Measurements from ENCODE around the gene SFMBT2.
"Not testable (repeated sequence)": the region's sequence is repeated elsewhere in the genome, so short reads cannot be mapped to it uniquely, and the experiment has no call there.

The SFMBT2 gene

GRCh38 chr10:7258948-7259523, 151.8 kb downstream of the SFMBT2 start:
- no peak for DNase-seq

DNA sequence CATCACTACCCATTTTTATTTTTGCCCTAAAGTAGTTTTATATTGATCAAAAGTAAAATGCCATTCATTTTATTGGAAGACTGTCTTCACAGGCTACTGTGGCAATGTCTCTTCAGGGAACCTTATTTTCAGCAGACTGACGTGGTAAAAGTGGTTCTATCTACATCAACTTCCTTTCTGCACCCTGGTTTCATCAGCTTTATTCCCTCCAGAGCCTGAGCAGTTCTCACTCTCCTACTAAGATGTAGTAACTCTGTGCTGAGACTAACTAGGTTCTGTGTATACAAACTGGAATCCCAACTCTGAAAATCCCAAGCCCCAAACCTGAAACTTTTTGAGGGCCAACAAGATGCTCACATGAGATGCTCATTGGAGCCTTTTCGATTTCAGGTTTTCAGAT, 155.3 kb downstream of the SFMBT2 start:
- no peak for DNase-seq

DNA sequence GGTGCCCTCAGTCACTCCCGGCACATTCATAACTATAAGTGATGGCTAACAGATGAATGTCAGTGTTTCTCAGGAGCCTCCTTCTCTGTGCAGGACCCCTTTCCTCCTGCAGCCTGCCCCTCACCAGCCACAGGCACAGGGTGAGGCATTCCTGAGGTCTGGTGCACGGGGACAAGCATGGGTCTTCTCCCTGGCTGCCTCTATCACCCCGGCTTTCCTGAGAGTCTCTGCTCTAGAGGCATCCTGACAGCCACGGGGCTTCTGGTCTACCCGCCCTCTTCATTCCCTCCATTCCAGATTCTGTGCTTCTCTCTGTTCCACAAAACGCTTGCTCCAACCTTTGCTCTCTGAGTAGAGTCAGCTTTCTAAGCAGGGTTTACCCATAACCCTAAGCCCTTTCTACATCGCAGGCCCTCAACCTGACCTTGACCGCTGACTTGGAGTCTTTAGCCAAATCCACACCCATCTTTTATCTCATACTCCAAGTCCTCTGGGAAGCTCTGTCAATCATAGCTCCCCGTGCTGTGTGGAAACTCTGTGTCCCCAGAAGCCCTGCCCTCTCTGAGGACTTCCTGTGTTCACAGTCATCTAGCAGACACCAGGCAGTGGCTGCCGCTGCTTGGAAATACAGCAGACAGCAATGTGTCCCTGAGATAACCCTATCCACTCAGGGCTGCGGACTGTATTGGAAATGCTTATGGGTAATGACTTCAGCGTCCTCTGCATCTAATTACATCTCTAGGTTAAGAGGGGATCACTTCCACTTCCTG, 159.0 kb downstream of the SFMBT2 start:
- DNase-seq = no peak

DNA sequence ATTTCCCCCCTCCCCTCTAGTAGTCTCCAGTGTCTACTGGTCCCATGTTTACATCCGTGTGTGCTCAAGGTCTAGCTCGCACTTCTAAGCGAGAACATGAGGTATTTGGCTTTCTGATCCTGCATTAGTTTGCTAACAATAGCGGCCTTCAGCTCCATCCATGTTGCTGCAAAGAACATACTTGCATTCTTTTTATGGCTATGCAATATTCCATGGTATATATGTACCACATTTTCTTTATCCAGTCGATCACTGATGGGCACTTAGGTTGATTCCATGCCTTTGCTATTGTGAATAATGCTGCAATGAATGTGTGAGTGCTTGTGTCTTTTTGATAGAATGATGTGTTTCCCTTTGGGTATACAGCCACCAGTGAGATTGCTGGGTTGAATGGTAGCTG, 160.6 kb downstream of the SFMBT2 start:
- DNase-seq = no peak

- DNase-seq = no peak
These were observed 162.2 kb downstream of the SFMBT2 start for GRCh38 chr10:7248585-7249164.

GRCh38 chr10:7248148-7248547, 162.7 kb downstream of the SFMBT2 start:
- DNase-seq = no peak

- DNase-seq = no peak
These were observed 165.3 kb downstream of the SFMBT2 start for GRCh38 chr10:7245505-7245904.

- no peak for DNase-seq
These were observed 167.0 kb downstream of the SFMBT2 start for GRCh38 chr10:7243873-7244272.

DNA sequence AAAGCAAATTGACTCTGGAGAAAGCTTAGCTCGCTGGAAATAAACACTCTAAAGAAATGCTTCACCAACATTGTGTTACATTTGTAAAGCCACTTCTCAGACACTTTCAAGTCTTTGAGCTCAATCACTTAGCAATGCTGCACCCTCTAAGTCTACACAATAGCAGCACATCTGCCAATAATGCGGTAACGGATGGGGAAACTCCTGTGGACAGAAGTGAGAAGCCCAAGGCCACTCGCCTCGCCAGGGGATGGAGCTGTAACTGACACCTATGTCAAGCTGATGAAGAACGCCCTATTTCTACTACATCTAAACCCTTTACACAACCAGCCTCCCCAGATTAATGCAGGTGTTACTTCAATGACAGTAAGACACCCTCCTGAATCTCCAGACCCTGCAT, 167.7 kb downstream of the SFMBT2 start:
- DNase-seq = no peak

DNA sequence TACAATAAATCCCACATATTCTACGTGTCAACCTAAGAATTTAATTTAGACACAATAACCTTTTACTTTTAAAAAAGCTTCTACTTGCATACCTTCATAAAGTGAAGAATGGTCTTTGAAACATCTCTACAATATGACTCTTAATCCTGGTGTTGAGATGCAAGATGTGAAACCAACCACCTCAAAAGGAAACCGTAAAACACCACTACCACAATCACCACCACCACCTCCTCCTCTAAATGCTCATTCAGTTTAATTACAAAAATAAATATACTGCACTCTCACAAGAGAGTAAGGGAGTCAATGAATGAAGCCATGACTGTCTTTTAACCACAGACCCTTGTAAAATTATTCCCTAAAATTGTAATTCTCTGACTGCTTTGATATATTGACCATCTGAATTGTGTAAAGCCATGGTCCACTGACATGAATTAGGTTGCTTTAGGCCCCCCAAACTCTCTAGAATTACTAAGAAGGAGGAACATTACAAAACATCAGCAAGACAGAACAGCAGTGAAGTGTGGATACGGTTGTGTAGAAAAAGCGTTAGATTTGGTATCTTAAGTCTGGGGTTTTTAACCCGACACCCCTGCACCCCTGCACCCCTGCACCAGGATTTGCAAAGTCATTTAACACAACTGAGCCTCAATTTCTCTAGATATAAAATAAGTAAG, 171.4 kb downstream of the SFMBT2 start:
- DNase-seq = no peak

DNA sequence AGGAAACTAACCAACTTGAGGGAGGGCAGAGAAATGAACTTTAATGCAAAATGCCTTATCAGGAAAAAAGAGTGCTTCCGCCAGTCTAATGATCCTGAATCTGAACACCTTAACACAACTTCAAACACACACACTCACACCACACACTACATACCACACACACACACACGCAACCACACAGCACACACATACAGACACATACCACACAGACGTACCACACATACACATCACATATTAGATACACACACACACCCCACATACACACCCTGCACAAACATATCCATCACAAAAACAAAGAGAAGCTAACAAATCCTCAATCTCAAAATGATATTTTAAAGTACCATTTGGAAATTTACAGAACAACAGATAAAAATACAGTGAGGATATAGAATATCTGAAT, 175.5 kb downstream of the SFMBT2 start:
- no peak for DNase-seq

GRCh38 chr10:7234109-7234508, 176.7 kb downstream of the SFMBT2 start:
- DNase-seq = no peak

DNA sequence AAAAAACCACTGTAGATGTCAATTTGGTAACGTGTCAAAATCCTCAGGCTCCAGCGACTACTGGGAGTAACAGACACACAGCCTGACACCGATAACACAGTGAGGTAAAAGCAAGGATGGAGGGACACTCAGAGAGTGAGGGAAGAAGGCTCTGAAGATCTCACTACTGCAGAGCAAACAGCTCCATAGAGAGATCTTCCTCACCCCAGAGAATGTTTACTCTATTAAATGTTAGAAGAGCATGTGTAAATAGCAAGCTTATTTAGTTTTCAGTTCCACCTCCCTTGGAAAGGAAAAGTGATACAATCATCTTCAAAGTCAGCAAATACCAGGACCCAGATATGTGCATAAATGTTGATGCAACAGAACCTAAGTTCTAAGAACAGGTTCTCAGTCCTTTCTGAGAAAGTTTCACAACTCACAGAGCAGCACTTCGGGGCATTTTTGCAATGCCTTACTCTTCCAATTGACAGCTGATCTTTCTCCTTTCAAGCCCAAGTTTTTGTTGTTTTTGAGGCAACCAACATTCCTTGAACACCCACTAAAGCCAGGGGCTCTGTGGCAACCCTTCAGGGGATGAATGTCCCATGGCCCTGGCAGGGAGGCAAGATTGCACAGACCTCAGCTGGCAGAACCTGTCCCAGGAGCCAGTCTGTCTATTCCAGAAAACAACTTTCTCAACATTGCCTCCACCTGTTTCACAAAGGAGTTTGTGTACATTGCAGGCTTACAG, 177.4 kb downstream of the SFMBT2 start:
- no peak for DNase-seq

DNA sequence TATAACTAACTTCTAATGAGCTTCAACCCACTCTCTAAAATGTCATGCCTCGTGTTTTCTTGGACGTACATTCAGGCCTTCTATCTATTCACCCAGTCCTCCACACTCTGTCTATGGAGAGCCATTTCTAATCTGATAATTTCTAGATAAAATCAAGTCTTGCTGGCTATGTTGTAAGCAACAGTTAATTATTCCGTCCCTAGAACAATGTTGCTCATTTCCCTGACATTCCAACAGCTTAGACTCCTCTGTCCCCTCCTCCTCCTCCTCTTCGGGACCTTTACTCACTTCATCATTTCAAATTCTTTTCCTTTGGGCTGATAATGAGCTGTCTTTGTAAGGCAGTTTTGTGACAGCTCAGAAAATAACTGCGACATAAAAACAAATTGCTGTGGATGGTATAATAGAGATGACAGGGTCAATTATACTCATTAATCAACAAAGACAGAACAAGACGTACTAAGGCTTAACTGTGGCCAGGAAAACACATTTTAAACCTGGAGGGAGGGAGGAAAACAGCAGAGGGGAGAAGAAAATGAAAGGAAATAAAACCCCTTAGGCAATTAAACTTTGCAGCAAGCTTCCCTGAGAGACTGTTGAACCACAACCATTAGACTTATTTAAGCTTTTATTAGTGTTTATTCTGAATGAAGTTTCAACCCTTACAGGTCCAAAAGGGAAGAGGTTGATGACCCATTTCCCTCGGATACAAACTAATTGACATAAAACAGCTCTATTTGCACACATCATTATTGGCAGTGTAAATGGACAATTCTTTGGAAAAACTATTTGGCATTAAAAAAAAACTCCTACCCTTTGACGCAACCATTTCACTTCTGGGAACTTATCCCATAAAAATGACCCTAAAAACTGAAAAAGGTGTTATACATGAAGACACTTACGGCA, 179.1 kb downstream of the SFMBT2 start:
- DNase-seq = no peak

DNA sequence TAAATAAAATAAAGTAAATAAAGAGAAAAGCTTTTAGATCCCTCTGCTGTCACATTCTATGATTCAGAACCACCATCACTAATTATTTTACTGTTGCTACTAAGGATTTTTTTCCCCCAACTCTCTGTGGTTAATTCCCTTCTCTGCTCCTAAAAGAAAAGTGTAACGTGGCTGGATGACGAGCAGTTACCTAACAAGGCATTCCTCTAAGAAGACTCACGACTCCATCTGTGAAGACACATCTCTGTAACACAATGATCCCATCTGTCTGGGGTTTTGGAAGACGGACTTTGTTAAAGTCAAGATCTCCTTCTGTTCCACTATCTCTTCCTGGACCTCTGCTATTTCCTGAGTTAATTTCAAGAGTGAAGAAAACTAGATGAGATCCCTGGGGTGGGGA, 179.9 kb downstream of the SFMBT2 start:
- no peak for DNase-seq

DNA sequence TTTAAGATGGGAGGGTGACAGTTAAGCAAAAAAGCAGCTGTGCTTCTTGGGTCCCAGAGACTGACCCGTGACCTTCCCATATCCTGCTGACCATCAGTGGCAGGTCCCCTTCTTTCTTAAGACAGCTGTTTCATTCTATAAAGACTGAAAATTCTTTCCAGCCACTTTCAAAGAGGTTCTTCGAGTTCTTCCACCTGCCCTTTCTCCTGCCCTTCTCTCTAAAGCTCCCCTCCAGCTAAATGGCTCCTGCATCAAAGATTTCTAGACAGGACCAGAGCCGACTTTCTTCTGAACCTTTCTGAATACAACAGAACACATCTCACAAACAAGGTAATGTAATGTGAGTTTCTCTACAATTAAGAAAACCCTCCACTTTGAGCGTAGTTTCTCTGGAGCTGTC, 180.8 kb downstream of the SFMBT2 start:
- DNase-seq = no peak

- no peak for DNase-seq
These were observed 185.7 kb downstream of the SFMBT2 start for GRCh38 chr10:7225133-7225532.

- DNase-seq = no peak
These were observed 191.9 kb downstream of the SFMBT2 start for GRCh38 chr10:7218968-7219367.

DNA sequence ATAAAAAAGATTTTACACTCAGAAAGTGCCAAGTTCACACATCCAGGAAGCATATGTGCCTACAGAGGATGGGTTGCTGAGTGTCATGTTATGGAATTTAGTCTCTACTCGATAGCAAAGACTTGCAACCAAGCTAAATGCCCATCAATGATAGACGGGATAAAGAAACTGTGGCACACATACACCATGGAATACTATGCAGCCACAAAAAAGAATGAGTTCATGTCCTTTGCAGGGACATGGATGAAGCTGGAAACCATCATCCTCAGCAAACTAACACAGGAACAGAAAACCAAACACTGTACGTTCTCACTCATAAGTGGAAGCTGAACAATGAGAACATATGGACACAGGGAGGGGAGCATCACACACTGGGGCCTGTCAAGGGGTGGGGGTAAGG, 198.1 kb downstream of the SFMBT2 start:
- not testable (repeated sequence) for DNase-seq

DNA sequence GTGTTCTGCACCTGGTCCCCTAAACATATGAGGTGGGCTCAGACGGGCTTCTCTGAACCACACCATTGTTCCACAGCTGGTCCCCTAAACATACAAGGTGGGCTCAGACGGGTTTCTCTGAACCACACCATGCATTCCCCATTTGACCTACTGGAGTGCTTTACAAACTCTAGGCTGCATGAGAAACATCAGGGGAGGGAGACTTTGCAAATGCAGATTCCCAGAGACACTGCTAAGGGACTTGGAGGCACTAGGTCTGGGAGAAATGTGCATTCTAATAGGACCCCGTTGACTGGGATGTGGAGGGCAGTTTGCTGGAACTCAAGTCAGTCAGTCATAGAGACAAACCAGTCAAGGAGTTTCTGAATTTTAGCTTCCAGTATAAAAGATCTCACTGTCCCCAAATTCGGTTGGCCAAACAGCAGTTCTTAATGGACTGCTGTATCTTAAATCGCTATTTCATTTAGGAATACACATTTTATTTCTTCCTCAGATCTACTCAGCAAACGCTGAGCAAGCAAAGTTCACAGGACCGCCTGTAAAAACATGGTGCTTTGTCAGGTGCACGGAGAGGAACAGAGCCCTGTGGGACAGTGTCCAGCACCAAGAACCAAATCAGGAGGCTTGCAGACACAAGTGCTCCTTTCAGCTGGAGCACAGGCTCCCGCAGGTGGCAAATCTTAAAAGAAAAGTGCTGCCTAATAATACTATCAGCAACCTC, 198.8 kb downstream of the SFMBT2 start:
- DNase-seq = no peak

DNA sequence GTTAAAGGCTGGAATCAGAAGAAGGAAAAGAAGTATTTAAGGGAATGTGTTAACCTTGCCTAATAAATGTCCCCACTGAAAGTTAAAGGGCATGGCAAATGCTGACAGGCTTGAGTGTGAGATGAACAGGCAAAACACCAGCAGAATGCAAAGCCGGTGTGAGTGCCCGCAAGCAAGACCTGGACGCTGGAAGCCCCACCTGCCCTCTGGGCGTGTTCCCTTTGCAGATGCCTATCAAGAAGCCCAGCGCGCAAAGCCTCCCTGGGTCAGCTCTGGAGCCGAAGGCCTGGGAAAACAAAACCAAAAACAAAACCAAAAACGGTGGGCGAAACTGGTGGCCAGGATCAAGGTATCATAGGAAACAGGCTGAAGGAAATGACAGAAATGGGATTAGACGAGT, 200.3 kb downstream of the SFMBT2 start:
- DNase-seq = no peak

GRCh38 chr10:7209458-7209857, 201.4 kb downstream of the SFMBT2 start:
- no peak for DNase-seq

Measured in NCI-H1694 treated with DMSO at 0.1 percent for 48 hours (cell line).